ENCODE results near the gene HOXC6.
A peak's percentile ranks its signal among the peaks of the same experiment; 100 is the strongest.

HOXC6 gene

DNA sequence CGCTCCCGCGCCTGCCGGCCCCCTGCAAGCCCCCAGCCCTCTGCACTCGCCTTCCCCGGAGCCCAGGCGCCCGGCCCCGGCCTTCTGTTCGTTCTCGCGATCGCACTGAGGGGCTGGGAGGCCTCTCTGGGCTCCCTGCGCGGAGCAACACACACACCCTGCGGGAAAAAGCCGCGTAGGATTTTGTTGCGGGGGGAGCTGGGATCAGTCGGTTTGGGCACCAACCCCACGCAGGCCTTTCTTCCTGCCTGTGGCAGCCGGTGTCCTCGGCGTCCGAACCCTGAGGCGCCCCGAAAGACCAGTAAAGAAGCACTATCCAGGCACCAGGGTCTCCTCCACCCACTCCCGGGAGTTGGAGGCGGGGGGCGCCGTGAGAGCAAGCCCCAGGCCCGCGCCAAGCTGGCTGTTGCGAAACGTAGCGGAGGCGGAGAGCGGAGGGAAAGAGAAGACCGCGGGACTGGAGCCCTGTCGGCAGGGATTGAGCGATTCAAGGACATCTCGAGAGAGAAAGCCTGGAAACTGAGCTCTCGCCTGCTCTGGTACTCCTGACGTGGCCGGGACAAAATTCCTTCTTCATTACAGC is 2.7 kb downstream of the HOXC6 start:
- Histone ChIP-seq H3K4me1 (ENCODE audit: control insufficient read depth in 2 of 2, insufficient read depth in 1 of 2, low read depth in 1 of 2, low read length in 2 of 2) (no peaks in the 10 kb centered on the region), H2BK5ac (ENCODE audit: low read length) (no peak overlapping the region), H3K9me3 (replicated peaks in 1 of 2; ENCODE audit: control insufficient read depth in 2 of 2, insufficient read depth in 1 of 2, low read depth in 1 of 2, low read length in 2 of 2) (peaks cover 4 to 5% of the 10 kb centered on the region in 2 donors), H3K27me3 (ENCODE audit: control insufficient read depth in 3 of 3, insufficient read depth in 3 of 3, low read depth in 1 of 3, low read length in 3 of 3) (peaks cover 67 to 99% (median 97%) of the 10 kb centered on the region in 3 experiments), H3K18ac (ENCODE audit: low read length) (no peak overlapping the region), H4K91ac (ENCODE audit: low read depth, low read length, poor library complexity) (no peak overlapping the region), H2AFZ (ENCODE audit: low read length) (peak overlapping the region; percentile 72), H4K8ac (ENCODE audit: low read depth, low read length) (no peak overlapping the region), H3K4ac (ENCODE audit: low read length) (no peak overlapping the region), H2BK15ac (ENCODE audit: low read length) (no peak overlapping the region), H3K9ac (ENCODE audit: low read depth, low read length, poor library complexity) (no peak overlapping the region), H3K36me3 (replicated peaks in 1 of 2; ENCODE audit: control insufficient read depth in 2 of 2, insufficient read depth in 2 of 2, low read length in 2 of 2) (no peaks in the 10 kb centered on the region), H3K23ac (ENCODE audit: low read depth, low read length, poor library complexity) (no peak overlapping the region), H3K27ac (replicated peaks; ENCODE audit: low read length) (no peak overlapping the region), H3K4me2 (ENCODE audit: insufficient read depth, low read length, poor library complexity, severe bottlenecking) (no peak overlapping the region), H2BK120ac (ENCODE audit: low read depth, low read length) (no peak overlapping the region), H3K14ac (ENCODE audit: low read length) (peak overlapping the region; percentile 63), H3K4me3 (ENCODE audit: low read length in 2 of 2) (no peak overlapping the region), H2BK12ac (ENCODE audit: low read length) (no peak overlapping the region), H2AK5ac (ENCODE audit: low read depth, low read length) (no peak overlapping the region), H3K79me1 (ENCODE audit: low read depth, low read length) (no peaks in the 10 kb centered on the region)
- WGBS, 2 donors (ENCODE audit: extremely low coverage in 2 of 2, insufficient read length in 2 of 2, insufficient replicate concordance in 1 of 2): no CpG with 5 or more reads among the region's 46 CpGs
- DNase-seq (ENCODE audit: low spot score): no peak

DNA sequence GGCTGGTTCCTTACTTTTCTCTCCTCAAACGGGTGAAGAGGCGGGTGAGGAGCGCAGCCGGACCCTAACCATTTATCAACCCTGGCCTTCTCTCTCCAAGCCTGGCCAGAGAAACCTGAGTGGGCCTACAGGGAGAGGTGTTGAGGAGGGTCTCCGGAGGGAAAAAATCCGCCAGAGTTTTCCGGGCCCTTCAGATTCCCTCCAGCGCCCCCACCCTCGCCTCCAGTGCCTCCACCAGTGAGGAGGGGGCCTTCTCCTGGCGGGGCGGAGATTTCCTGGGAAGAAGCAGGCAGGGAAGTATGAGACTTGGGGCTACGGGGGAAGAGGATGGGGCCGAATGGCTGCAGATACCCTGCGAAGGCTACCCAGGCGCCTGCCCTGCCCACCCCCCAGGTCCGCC is 3.2 kb downstream of the HOXC6 start:
- H3K36me3 ChIP-seq (replicated peaks in 1 of 2; ENCODE audit: control insufficient read depth in 2 of 2, insufficient read depth in 2 of 2, low read length in 2 of 2): no peaks in the 10 kb centered on the region
- peaks cover 4 to 5% of the 10 kb centered on the region in 2 donors for H3K9me3 ChIP-seq (replicated peaks in 1 of 2; ENCODE audit: control insufficient read depth in 2 of 2, insufficient read depth in 1 of 2, low read depth in 1 of 2, low read length in 2 of 2)
- WGBS, 2 donors (ENCODE audit: extremely low coverage in 2 of 2, insufficient read length in 2 of 2, insufficient replicate concordance in 1 of 2): no CpG with 5 or more reads among the region's 16 CpGs
- H3K14ac ChIP-seq (ENCODE audit: low read length): no peak overlapping the region
- no peak overlapping the region for H4K91ac ChIP-seq (ENCODE audit: low read depth, low read length, poor library complexity)
- no peaks in the 10 kb centered on the region for H3K79me1 ChIP-seq (ENCODE audit: low read depth, low read length)
- no peak overlapping the region for H2BK15ac ChIP-seq (ENCODE audit: low read length)
- H3K23ac ChIP-seq (ENCODE audit: low read depth, low read length, poor library complexity): no peak overlapping the region
- H2BK12ac ChIP-seq (ENCODE audit: low read length): no peak overlapping the region
- DNase-seq (ENCODE audit: low spot score): no peak
- no peak overlapping the region for H4K8ac ChIP-seq (ENCODE audit: low read depth, low read length)
- peaks cover 66 to 99% (median 97%) of the 10 kb centered on the region in 3 experiments for H3K27me3 ChIP-seq (ENCODE audit: control insufficient read depth in 3 of 3, insufficient read depth in 3 of 3, low read depth in 1 of 3, low read length in 3 of 3)
- H2BK5ac ChIP-seq (ENCODE audit: low read length): no peak overlapping the region
- H3K18ac ChIP-seq (ENCODE audit: low read length): no peak overlapping the region
- no peak overlapping the region for H3K4me3 ChIP-seq (ENCODE audit: low read length in 2 of 2)
- no peaks in the 10 kb centered on the region for H3K4me1 ChIP-seq (ENCODE audit: control insufficient read depth in 2 of 2, insufficient read depth in 1 of 2, low read depth in 1 of 2, low read length in 2 of 2)
- H2BK120ac ChIP-seq (ENCODE audit: low read depth, low read length): no peak overlapping the region
- no peak overlapping the region for H3K4ac ChIP-seq (ENCODE audit: low read length)
- no peak overlapping the region for H3K27ac ChIP-seq (replicated peaks; ENCODE audit: low read length)
- no peak overlapping the region for H2AFZ ChIP-seq (ENCODE audit: low read length)
- no peak overlapping the region for H3K9ac ChIP-seq (ENCODE audit: low read depth, low read length, poor library complexity)
- H3K4me2 ChIP-seq (ENCODE audit: insufficient read depth, low read length, poor library complexity, severe bottlenecking): no peak overlapping the region
- H2AK5ac ChIP-seq (ENCODE audit: low read depth, low read length): no peak overlapping the region

DNA sequence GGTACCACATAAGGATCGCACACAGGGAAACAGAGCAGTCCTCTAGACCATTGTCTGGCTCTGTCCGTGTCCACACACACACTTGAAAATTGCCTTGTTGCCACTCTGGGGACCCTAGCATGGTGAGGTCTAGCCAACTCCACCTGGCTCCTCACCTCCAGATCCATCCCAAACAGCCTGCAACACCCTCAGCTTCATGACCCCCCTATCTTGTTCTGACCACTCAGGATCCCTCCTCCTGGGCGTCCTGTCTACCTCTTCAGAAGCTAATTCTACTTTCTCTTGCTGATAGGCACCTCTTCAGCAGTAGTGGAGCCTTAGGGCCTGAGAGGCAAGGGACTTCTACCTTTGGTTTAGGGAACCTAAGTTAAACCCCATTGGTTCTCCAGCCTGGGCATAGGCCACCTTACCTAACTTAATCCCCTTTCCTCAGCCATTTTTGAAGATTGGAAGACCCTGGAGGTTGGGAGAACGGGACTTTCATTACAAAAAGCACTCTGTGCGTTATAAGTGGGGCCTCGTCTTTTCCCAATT is 3.9 kb downstream of the HOXC6 start:
- Histone ChIP-seq H3K4me2 (ENCODE audit: insufficient read depth, low read length, poor library complexity, severe bottlenecking) (no peak overlapping the region), H3K36me3 (replicated peaks in 1 of 2; ENCODE audit: control insufficient read depth in 2 of 2, insufficient read depth in 2 of 2, low read length in 2 of 2) (no peaks in the 10 kb centered on the region), H3K4me3 (ENCODE audit: low read length in 2 of 2) (no peak overlapping the region), H3K27ac (replicated peaks; ENCODE audit: low read length) (no peak overlapping the region), H3K27me3 (ENCODE audit: control insufficient read depth in 3 of 3, insufficient read depth in 3 of 3, low read depth in 1 of 3, low read length in 3 of 3) (peaks cover 64 to 99% (median 97%) of the 10 kb centered on the region in 3 experiments), H3K9ac (ENCODE audit: low read depth, low read length, poor library complexity) (no peak overlapping the region), H4K8ac (ENCODE audit: low read depth, low read length) (no peak overlapping the region), H2BK12ac (ENCODE audit: low read length) (no peak overlapping the region), H3K9me3 (replicated peaks in 1 of 2; ENCODE audit: control insufficient read depth in 2 of 2, insufficient read depth in 1 of 2, low read depth in 1 of 2, low read length in 2 of 2) (peaks cover 4 to 5% of the 10 kb centered on the region in 2 donors), H3K4ac (ENCODE audit: low read length) (no peak overlapping the region), H3K4me1 (ENCODE audit: control insufficient read depth in 2 of 2, insufficient read depth in 1 of 2, low read depth in 1 of 2, low read length in 2 of 2) (no peaks in the 10 kb centered on the region), H3K14ac (ENCODE audit: low read length) (no peak overlapping the region), H2BK15ac (ENCODE audit: low read length) (no peak overlapping the region), H2AFZ (ENCODE audit: low read length) (no peak overlapping the region), H3K23ac (ENCODE audit: low read depth, low read length, poor library complexity) (no peak overlapping the region), H4K91ac (ENCODE audit: low read depth, low read length, poor library complexity) (no peak overlapping the region), H2BK120ac (ENCODE audit: low read depth, low read length) (no peak overlapping the region), H3K18ac (ENCODE audit: low read length) (no peak overlapping the region), H2AK5ac (ENCODE audit: low read depth, low read length) (no peak overlapping the region), H2BK5ac (ENCODE audit: low read length) (no peak overlapping the region), H3K79me1 (ENCODE audit: low read depth, low read length) (no peaks in the 10 kb centered on the region)
- no CpG with 5 or more reads among the region's 6 CpGs for WGBS, 2 donors (ENCODE audit: extremely low coverage in 2 of 2, insufficient read length in 2 of 2, insufficient replicate concordance in 1 of 2)
- DNase-seq (ENCODE audit: low spot score): no peak

DNA sequence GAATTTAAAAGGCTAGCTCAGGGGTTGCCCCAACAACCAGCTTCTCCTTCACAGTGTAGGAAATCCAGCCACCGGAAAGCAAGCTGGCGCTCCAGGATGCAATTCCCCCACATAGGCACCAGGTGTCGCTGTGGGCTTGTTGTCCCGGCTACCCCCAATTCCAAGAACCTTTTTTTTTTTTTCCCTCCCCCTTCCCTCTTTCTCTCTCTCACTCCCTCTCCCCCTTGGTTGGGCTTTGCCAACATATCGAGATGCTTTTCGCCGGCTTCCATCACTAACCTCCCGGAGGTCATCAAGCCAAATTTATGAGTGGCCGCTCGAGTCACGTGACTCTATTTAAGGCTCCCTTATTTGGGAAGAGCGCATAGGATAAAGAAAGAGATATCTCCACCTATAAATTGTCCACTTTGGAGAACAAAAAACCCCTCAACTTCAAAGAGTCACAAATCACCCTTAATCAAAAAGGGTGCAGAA is 4.4 kb downstream of the HOXC6 start, which contains the start of gene HOXC5:
Gene HOXC5, plus strand, starts transcription at position 424 of the 474 bp plus-strand sequence. CDS start 73 bp downstream, outside the sequence.
- Histone ChIP-seq H2AFZ (ENCODE audit: low read length) (peak within 1 kb of the TSS; percentile 61), H3K9me3 (replicated peaks in 1 of 2; ENCODE audit: control insufficient read depth in 2 of 2, insufficient read depth in 1 of 2, low read depth in 1 of 2, low read length in 2 of 2) (peaks cover 4 to 5% of the 10 kb centered on the region in 2 donors), H2BK5ac (ENCODE audit: low read length) (no peak within 1 kb of the TSS), H2BK120ac (ENCODE audit: low read depth, low read length) (no peak within 1 kb of the TSS), H3K27ac (replicated peaks; ENCODE audit: low read length) (no peak within 1 kb of the TSS), H3K4me2 (ENCODE audit: insufficient read depth, low read length, poor library complexity, severe bottlenecking) (no peak within 1 kb of the TSS), H2BK15ac (ENCODE audit: low read length) (no peak within 1 kb of the TSS), H3K79me1 (ENCODE audit: low read depth, low read length) (no peaks in the 10 kb centered on the region), H2AK5ac (ENCODE audit: low read depth, low read length) (peak within 1 kb of the TSS; percentile 56), H3K27me3 (ENCODE audit: control insufficient read depth in 3 of 3, insufficient read depth in 3 of 3, low read depth in 1 of 3, low read length in 3 of 3) (peaks cover 65 to 99% (median 97%) of the 10 kb centered on the region in 3 experiments), H3K4me1 (ENCODE audit: control insufficient read depth in 2 of 2, insufficient read depth in 1 of 2, low read depth in 1 of 2, low read length in 2 of 2) (no peaks in the 10 kb centered on the region), H4K8ac (ENCODE audit: low read depth, low read length) (no peak within 1 kb of the TSS), H3K18ac (ENCODE audit: low read length) (no peak within 1 kb of the TSS), H3K4ac (ENCODE audit: low read length) (no peak within 1 kb of the TSS), H3K4me3 (ENCODE audit: low read length in 2 of 2) (no peak within 1 kb of the TSS), H2BK12ac (ENCODE audit: low read length) (no peak within 1 kb of the TSS), H4K91ac (ENCODE audit: low read depth, low read length, poor library complexity) (no peak within 1 kb of the TSS), H3K23ac (ENCODE audit: low read depth, low read length, poor library complexity) (peak within 1 kb of the TSS; percentile 47), H3K36me3 (replicated peaks in 1 of 2; ENCODE audit: control insufficient read depth in 2 of 2, insufficient read depth in 2 of 2, low read length in 2 of 2) (no peaks in the 10 kb centered on the region), H3K14ac (ENCODE audit: low read length) (peak within 1 kb of the TSS; percentile 78), H3K9ac (ENCODE audit: low read depth, low read length, poor library complexity) (no peak within 1 kb of the TSS)
- no CpG with 5 or more reads among the region's 12 CpGs for whole genome bisulfite sequencing, 2 donors (ENCODE audit: extremely low coverage in 2 of 2, insufficient read length in 2 of 2, insufficient replicate concordance in 1 of 2)
- DNase-seq (ENCODE audit: low spot score): peak; percentile 76
